Measurements from ENCODE around the gene RASA2. TPM values are rescaled to one million over a fixed set of nuclear protein-coding genes. Genes with fewer than 3 reads are reported as not detected.
A peak's percentile ranks its signal among the peaks of the same experiment; 100 is the strongest.

The RASA2 gene
- total and polyA plus RNA-seq, 9 of the 15 experiments (the other 6 are each of a cell fraction or from before 2014, with no cell fraction given), result 2.0 to 12.8 (median 9.5) TPM

- TF ChIP-seq MEIS2 (IDR thresholded peaks at IDR 0.05; ENCODE audit: partially characterized antibody) (peak; percentile 62), CBFA2T2 (conservative IDR thresholded peaks at IDR 0.05) (no peak), CBFA2T3 (IDR thresholded peaks at IDR 0.05) (0 out of 2 replicates have a peak, but pooled peaks have one; percentile 14), CTCFL (IDR thresholded peaks at IDR 0.05; ENCODE audit: borderline replicate concordance, insufficient read depth, low read depth, low read length, poor library complexity, severe bottlenecking) (no peak), PBX2 (CRISPR knock-in tag; IDR thresholded peaks at IDR 0.05; ENCODE audit: low read depth) (no peak), PBX2 (tag; conservative IDR thresholded peaks at IDR 0.05; ENCODE audit: low read depth) (peak; percentile 63), PURB (CRISPR knock-in tag; IDR thresholded peaks at IDR 0.05; ENCODE audit: low read depth) (no peak), ZBTB2 (IDR thresholded peaks at IDR 0.05) (no peak)
- Histone ChIP-seq H3K9me1 (ENCODE audit: control insufficient read depth, insufficient read depth, low read length) (no peaks in the 10 kb centered on the region), H3K27ac (ENCODE audit: extremely low read depth, low read depth, low read length) (no peak overlapping the region), H4K20me1 (replicated peaks; ENCODE audit: control insufficient read depth, insufficient read depth, low read length) (no peaks in the 10 kb centered on the region), H2AFZ (ENCODE audit: low read depth, low read length) (no peak overlapping the region), H3K9me3 (replicated peaks; ENCODE audit: control insufficient read depth, insufficient read depth, low read depth, low read length) (no peaks in the 10 kb centered on the region), H3K9ac (ENCODE audit: insufficient read depth in 1 of 2, low read depth in 2 of 2, low read length in 2 of 2) (no peak overlapping the region), H3K36me3 (ENCODE audit: control insufficient read depth, insufficient read depth, low read length) (no peaks in the 10 kb centered on the region), H3K4me2 (ENCODE audit: insufficient read depth, low read length) (no peak overlapping the region), H3K4me3 (no peak overlapping the region), H3K79me2 (ENCODE audit: control insufficient read depth, insufficient read depth, low read length) (no peaks in the 10 kb centered on the region), H3K27me3 (ENCODE audit: control insufficient read depth in 2 of 2, insufficient read depth in 2 of 2, low read length in 2 of 2) (no peaks in the 10 kb centered on the region), H3K4me1 (replicated peaks in 1 of 2; ENCODE audit: control insufficient read depth in 2 of 2, insufficient read depth in 2 of 2, low read length in 2 of 2) (peaks cover 4 to 33% of the 10 kb centered on the region in 2 experiments; a peak in 3 of 5 replicates)
- FAIRE-seq (no peak), DNase-seq (ENCODE audit: extremely low read depth in 1 of 4, low spot score in 3 of 4) (no peak), ATAC-seq (no peak)
- 71% methylated on average over 1 of the region's 2 CpGs for WGBS (ENCODE audit: insufficient coverage, low coverage, missing lambda C conversion rate)
- BruUV-seq (replicated peaks), result no TSS peak
- CTCF ChIA-PET (ENCODE audit: low intra/inter-chr PET ratio), result no interaction called here
- intact Hi-C loops (cut with micrococcal nuclease), result no loop called here
- POLR2A ChIA-PET, result no interaction called here
- in situ Hi-C loops (cut with MboI), result no loop called here
Measured at GRCh38 chr3:141651409-141651808, 164.6 kb downstream of the RASA2 start.

All from K562 (cell line).